Measurements from ENCODE around the gene WWOX. TPM values are rescaled to one million over a fixed set of nuclear protein-coding genes. Genes with fewer than 3 reads are reported as not detected.

WWOX gene
- total and polyA plus RNA-seq, 2 experiments from 2014 or later: 17.0 to 39.8 TPM

- DNase-seq (ENCODE audit: low spot score): no peak
- Histone ChIP-seq H4K20me1 (ENCODE audit: insufficient read depth, poor library complexity, severe bottlenecking) (no peaks in the 10 kb centered on the region), H3K9me3 (ENCODE audit: low read depth) (no peaks in the 10 kb centered on the region), H3K36me3 (replicated peaks; ENCODE audit: insufficient read depth, low read depth) (no peaks in the 10 kb centered on the region), H3K27ac (no peak overlapping the region), H3K4me2 (no peak overlapping the region), H2AFZ (no peak overlapping the region), H3K27me3 (no peaks in the 10 kb centered on the region), H3K79me2 (no peaks in the 10 kb centered on the region), H3K4me1 (ENCODE audit: insufficient read depth) (no peaks in the 10 kb centered on the region), H3K9me2 (replicated peaks; ENCODE audit: insufficient read depth) (no peaks in the 10 kb centered on the region), H3K4me3 (no peak overlapping the region)
- TF ChIP-seq CTCF (IDR thresholded peaks at IDR 0.05; ENCODE audit: poor library complexity): no peak
- no peak for TF ChIP-seq EZH2 (IDR thresholded peaks at IDR 0.05; ENCODE audit: borderline replicate concordance)
- TF ChIP-seq EZH2phosphoT487 (IDR thresholded peaks at IDR 0.05; ENCODE audit: low read depth, severe bottlenecking, unreplicated experiment): no peak
- 89% methylated on average over 18 of the region's 18 CpGs for WGBS (ENCODE audit: low lambda C conversion rate, missing lambda C conversion rate)
These were observed 1024.7 kb downstream of the WWOX start for GRCh38 chr16:79124016-79124756.

GRCh38 chr16:79127766-79128165, 1028.3 kb downstream of the WWOX start:
- Histone ChIP-seq H3K36me3 (replicated peaks; ENCODE audit: insufficient read depth, low read depth) (no peaks in the 10 kb centered on the region), H3K79me2 (no peaks in the 10 kb centered on the region), H3K4me1 (ENCODE audit: insufficient read depth) (no peaks in the 10 kb centered on the region), H3K9me2 (replicated peaks; ENCODE audit: insufficient read depth) (no peaks in the 10 kb centered on the region), H3K4me2 (no peak overlapping the region), H3K27ac (no peak overlapping the region), H2AFZ (no peak overlapping the region), H4K20me1 (ENCODE audit: insufficient read depth, poor library complexity, severe bottlenecking) (no peaks in the 10 kb centered on the region), H3K4me3 (no peak overlapping the region), H3K9me3 (ENCODE audit: low read depth) (no peaks in the 10 kb centered on the region), H3K27me3 (no peaks in the 10 kb centered on the region)
- DNase-seq (ENCODE audit: low spot score): no peak
- WGBS (ENCODE audit: low lambda C conversion rate, missing lambda C conversion rate): 100% methylated on average over 1 of the region's 1 CpG
- TF ChIP-seq EZH2phosphoT487 (IDR thresholded peaks at IDR 0.05; ENCODE audit: low read depth, severe bottlenecking, unreplicated experiment) (no peak), CTCF (IDR thresholded peaks at IDR 0.05; ENCODE audit: poor library complexity) (no peak), EZH2 (IDR thresholded peaks at IDR 0.05; ENCODE audit: borderline replicate concordance) (no peak)

- Histone ChIP-seq H2AFZ (no peak overlapping the region), H3K9me3 (ENCODE audit: low read depth) (no peaks in the 10 kb centered on the region), H3K27me3 (no peaks in the 10 kb centered on the region), H3K4me2 (no peak overlapping the region), H3K4me3 (no peak overlapping the region), H3K4me1 (ENCODE audit: insufficient read depth) (no peaks in the 10 kb centered on the region), H3K79me2 (no peaks in the 10 kb centered on the region), H3K36me3 (replicated peaks; ENCODE audit: insufficient read depth, low read depth) (no peaks in the 10 kb centered on the region), H3K27ac (no peak overlapping the region), H4K20me1 (ENCODE audit: insufficient read depth, poor library complexity, severe bottlenecking) (no peaks in the 10 kb centered on the region), H3K9me2 (replicated peaks; ENCODE audit: insufficient read depth) (no peaks in the 10 kb centered on the region)
- DNase-seq (ENCODE audit: low spot score): no peak
- TF ChIP-seq EZH2 (IDR thresholded peaks at IDR 0.05; ENCODE audit: borderline replicate concordance) (no peak), CTCF (IDR thresholded peaks at IDR 0.05; ENCODE audit: poor library complexity) (no peak), EZH2phosphoT487 (IDR thresholded peaks at IDR 0.05; ENCODE audit: low read depth, severe bottlenecking, unreplicated experiment) (no peak)
- WGBS (ENCODE audit: low lambda C conversion rate, missing lambda C conversion rate): 97% methylated on average over 5 of the region's 5 CpGs
These were observed 1029.3 kb downstream of the WWOX start for GRCh38 chr16:79128706-79129105.

All from hepatocyte (in vitro differentiated cells).